HG03064 (cell line): ENCODE data around the gene SDR39U1.
"Not testable (repeated sequence)": the region's sequence is repeated elsewhere in the genome, so short reads cannot be mapped to it uniquely, and the experiment has no call there.

ENCODE experiments used
- ATAC-seq: cut with Tn5 transposase; IDR thresholded peaks from one replicate; pipeline ENCODE4 v1.9.1; 2021; ENCODE audit warnings: low read depth; ENCODE audit not compliant: unreplicated experiment

SDR39U1 gene

GRCh38 chr14:24442240-24443052, at the start of gene SDR39U1:
Gene SDR39U1 (minus strand): TSS chr14:24442776. CDS start chr14:24442769, 7 bp downstream.
- peak; percentile 84 for ATAC-seq

GRCh38 chr14:24491586-24492408, 49.2 kb upstream of the SDR39U1 start:
- ATAC-seq = not testable (repeated sequence)

GRCh38 chr14:24483604-24484252, 41.2 kb upstream of the SDR39U1 start:
- no peak for ATAC-seq

- not testable (repeated sequence) for ATAC-seq
Observed at GRCh38 chr14:24482699-24483303, 40.2 kb upstream of the SDR39U1 start.

GRCh38 chr14:24481622-24482324, 39.2 kb upstream of the SDR39U1 start:
- no peak for ATAC-seq

GRCh38 chr14:24479999-24480398, 37.4 kb upstream of the SDR39U1 start:
- not testable (repeated sequence) for ATAC-seq

GRCh38 chr14:24475261-24475660, 32.7 kb upstream of the SDR39U1 start:
- no peak for ATAC-seq

GRCh38 chr14:24473211-24473610, 30.6 kb upstream of the SDR39U1 start:
- no peak for ATAC-seq

- not testable (repeated sequence) for ATAC-seq
Observed at GRCh38 chr14:24470450-24470849, 27.9 kb upstream of the SDR39U1 start.

GRCh38 chr14:24465805-24466204, 23.2 kb upstream of the SDR39U1 start:
- no peak for ATAC-seq

GRCh38 chr14:24465368-24465767, 22.8 kb upstream of the SDR39U1 start:
- ATAC-seq = no peak

- ATAC-seq = no peak
Observed at GRCh38 chr14:24463884-24464785, 21.6 kb upstream of the SDR39U1 start.

- no peak for ATAC-seq
Observed at GRCh38 chr14:24463017-24463883, 20.7 kb upstream of the SDR39U1 start.

GRCh38 chr14:24461336-24461735, 18.8 kb upstream of the SDR39U1 start:
- no peak for ATAC-seq

GRCh38 chr14:24459331-24459730, 16.8 kb upstream of the SDR39U1 start:
- no peak for ATAC-seq

- no peak for ATAC-seq
Observed at GRCh38 chr14:24458736-24459135, 16.2 kb upstream of the SDR39U1 start.

- no peak for ATAC-seq
Observed at GRCh38 chr14:24456980-24457379, 14.4 kb upstream of the SDR39U1 start.

- not testable (repeated sequence) for ATAC-seq
Observed at GRCh38 chr14:24450828-24451227, 8.3 kb upstream of the SDR39U1 start.
